Measurements from ENCODE around the gene DUOX1. TPM values are rescaled to one million over a fixed set of nuclear protein-coding genes. Genes with fewer than 3 reads are reported as not detected.

DUOX1 gene
- total RNA-seq, 1 experiment from 2014 or later: 19.6 TPM

GRCh38 chr15:45198337-45199135 lies 68.7 kb downstream of the DUOX1 start:
- Histone ChIP-seq H3K9me3 (ENCODE audit: control insufficient read depth in 1 of 2, insufficient read depth in 1 of 2, low read depth in 1 of 2, low read length in 2 of 2) (no peaks in the 10 kb centered on the region), H3K9me2 (ENCODE audit: insufficient read depth) (no peaks in the 10 kb centered on the region), H3K4me2 (ENCODE audit: low read length) (peak overlapping the region; percentile 94), H3K27ac (ENCODE audit: low read depth, low read length) (peak overlapping the region; percentile 76), H3K4me1 (ENCODE audit: control insufficient read depth in 1 of 2, insufficient read depth in 2 of 2, low read length in 2 of 2) (peaks cover 11 to 36% of the 10 kb centered on the region in 2 experiments), H3K27me3 (ENCODE audit: insufficient read depth, low read length) (no peaks in the 10 kb centered on the region), H3K79me2 (ENCODE audit: insufficient read depth, low read length) (no peaks in the 10 kb centered on the region), H3K9ac (ENCODE audit: low read length) (peak overlapping the region; percentile 60), H4K20me1 (ENCODE audit: insufficient read depth) (no peaks in the 10 kb centered on the region), H3K36me3 (ENCODE audit: control insufficient read depth in 1 of 2, insufficient read depth in 2 of 2, low read length in 2 of 2) (no peaks in the 10 kb centered on the region), H2AFZ (ENCODE audit: low read depth, low read length, poor library complexity, severe bottlenecking) (peak overlapping the region; percentile 63), H3K4me3 (replicated peaks in 1 of 2; ENCODE audit: low read depth in 1 of 2, low read length in 2 of 2) (peak overlapping the region; percentile 58 to 62)
- ChIA-PET POLR2A (no interaction called here), RAD21 (ENCODE audit: low non-redundant PET in 1 of 2, low total read pairs in 2 of 2, uncharacterized antibody in 2 of 2, unreplicated experiment in 2 of 2) (no interaction called here), CTCF (interaction anchor here (0.7 to 4.8 kb wide), 11 partner anchors 9 to 261 kb away, joined by 3 to 44 read pairs (median 3); no protein-coding TSS in a partner anchor)
- BruUV-seq (replicated peaks): no TSS peak
- peak; percentile 71 for ATAC-seq
- intact Hi-C loops (cut with micrococcal nuclease): loop anchor here (2.0 kb wide), 1 partner anchor 32 kb away; no protein-coding TSS in a partner anchor
- TF ChIP-seq EZH2phosphoT487 (IDR thresholded peaks at IDR 0.05; ENCODE audit: borderline replicate concordance) (no peak), ZBTB33 (IDR thresholded peaks at IDR 0.05; ENCODE audit: extremely low read depth, insufficient replicate concordance, low read length) (peak; percentile 80), YY1 (IDR thresholded peaks at IDR 0.05; ENCODE audit: extremely low read depth, insufficient replicate concordance, low read depth, low read length) (peak; percentile 54), POLR2A (IDR thresholded peaks at IDR 0.05; ENCODE audit: borderline replicate concordance, extremely low read depth, insufficient read depth, insufficient read length) (peak; percentile 52), SP1 (IDR thresholded peaks at IDR 0.05; ENCODE audit: low read depth) (no peak), POLR2AphosphoS5 (IDR thresholded peaks at IDR 0.05; ENCODE audit: low read depth, low read length) (peak; percentile 80), CTCF (IDR thresholded peaks at IDR 0.05 in 2 of 3, conservative IDR thresholded peaks at IDR 0.05 in 1 of 3; ENCODE audit: borderline replicate concordance in 1 of 3, insufficient read depth in 1 of 3, low read depth in 2 of 3, low read length in 2 of 3) (peak in 2 of 3 experiments; percentile 79 to 86; a peak in 4 of 6 replicates)
- DNase-seq (ENCODE audit: low read depth, low spot score): peak; percentile 94

All from HCT116 (cell line).